ENCODE measurements around the gene AFF3. TPM values are rescaled to one million over a fixed set of nuclear protein-coding genes. Genes with fewer than 3 reads are reported as not detected.

The AFF3 gene
- total and polyA plus RNA-seq, 12 donors = 1.1 to 7.5 (median 3.9) TPM

DNA sequence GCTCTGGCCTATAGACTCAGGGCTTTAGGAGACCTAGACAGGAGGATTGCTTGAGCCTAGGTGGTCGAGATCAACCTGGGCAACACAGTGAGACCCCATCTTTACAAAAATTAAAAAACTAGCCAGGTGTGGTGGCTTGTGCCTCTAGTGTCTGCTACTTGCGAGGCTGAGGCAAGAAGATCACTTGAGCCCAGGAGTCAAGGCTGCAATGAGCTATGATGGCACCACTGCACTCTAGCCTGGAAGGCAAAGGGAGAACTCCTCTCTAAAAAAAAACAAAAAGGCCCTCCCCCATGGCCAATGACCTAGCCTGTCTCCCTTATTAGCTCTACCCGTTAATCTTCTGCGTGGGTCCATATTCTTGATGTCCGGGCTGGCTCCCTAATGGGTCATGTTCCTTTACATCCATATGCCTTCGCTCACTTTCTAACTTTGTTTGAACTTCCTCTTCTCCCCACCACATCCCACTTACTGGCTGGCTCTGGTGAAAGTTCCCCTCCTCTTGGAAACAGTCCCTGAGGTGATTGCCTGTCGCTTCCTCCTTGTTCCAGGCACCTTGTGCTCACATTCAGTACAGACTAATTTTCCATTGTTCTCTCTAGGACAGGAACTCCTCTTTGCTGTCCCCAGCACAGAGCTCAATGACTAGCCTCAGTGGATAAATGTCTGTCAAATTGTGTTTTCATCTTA lies 103.0 kb downstream of the AFF3 start:
- TF ChIP-seq CTCF (IDR thresholded peaks at IDR 0.05) (no peak), POLR2A (IDR thresholded peaks at IDR 0.05) (no peak)
- Histone ChIP-seq H3K4me1 (replicated peaks in 1 of 2) (no peaks in the 10 kb centered on the region), H3K4me3 (no peak overlapping the region), H3K27me3 (no peaks in the 10 kb centered on the region), H3K36me3 (replicated peaks in 1 of 2) (no peaks in the 10 kb centered on the region), H3K9me3 (replicated peaks in 1 of 3) (no peaks in the 10 kb centered on the region), H3K27ac (no peak overlapping the region)
- WGBS, 4 donors = 82 to 90% (median 84%) methylated on average over 7 of the region's 7 CpGs
- DNase-seq = peak in 1 of 7 donors; percentile 2
- intact Hi-C loops (cut with DNase I) = no loop called here

DNA sequence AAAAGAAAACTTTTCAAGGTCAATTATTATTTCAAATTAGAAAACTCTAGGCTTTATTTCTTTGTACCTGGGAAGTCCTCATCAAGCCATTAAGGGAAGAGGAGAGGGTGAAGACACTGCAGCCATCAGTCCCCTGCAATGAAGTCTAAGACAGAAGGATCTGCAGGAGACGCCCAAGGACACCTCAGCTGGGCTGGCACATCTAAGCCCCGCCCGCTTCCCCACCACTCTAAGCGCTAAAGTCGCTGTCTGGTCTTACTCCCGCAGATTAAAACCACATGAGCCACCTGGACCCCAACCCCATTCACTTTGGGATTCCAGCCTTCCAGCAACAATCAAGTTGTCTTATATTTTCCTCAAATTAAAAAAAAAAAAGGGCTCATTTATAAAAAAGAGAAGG lies 104.4 kb downstream of the AFF3 start:
- 68 to 85% (median 82%) methylated on average over 6 of the region's 6 CpGs for WGBS, 4 donors
- Histone ChIP-seq H3K4me3 (no peak overlapping the region), H3K4me1 (replicated peaks in 1 of 2) (no peaks in the 10 kb centered on the region), H3K27me3 (no peaks in the 10 kb centered on the region), H3K36me3 (replicated peaks in 1 of 2) (no peaks in the 10 kb centered on the region), H3K9me3 (replicated peaks in 1 of 3) (no peaks in the 10 kb centered on the region), H3K27ac (no peak overlapping the region)
- TF ChIP-seq CTCF (IDR thresholded peaks at IDR 0.05) = no peak
- no peak for TF ChIP-seq POLR2A (IDR thresholded peaks at IDR 0.05)
- intact Hi-C loops (cut with DNase I) = no loop called here
- no peak for DNase-seq

DNA sequence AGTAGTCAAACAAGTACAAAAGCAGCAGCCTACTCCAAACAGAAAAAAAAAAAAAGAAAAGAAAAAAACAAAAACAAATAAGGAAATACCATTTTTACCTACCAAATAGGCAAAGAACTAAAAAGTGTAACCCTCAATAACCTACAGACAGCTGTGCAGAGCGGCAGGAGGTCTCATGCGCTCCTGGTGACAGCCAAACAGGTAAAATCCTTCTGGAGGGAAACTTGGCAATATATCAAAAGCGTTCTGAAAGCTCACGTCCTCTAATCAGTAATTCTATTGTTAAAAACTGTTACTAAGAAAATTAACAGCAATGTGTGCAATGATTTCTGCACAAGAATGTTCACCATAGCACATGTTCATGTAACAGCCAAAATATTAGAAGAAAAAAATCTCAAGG lies 105.6 kb downstream of the AFF3 start:
- H3K27me3 ChIP-seq = no peaks in the 10 kb centered on the region
- intact Hi-C loops (cut with DNase I) = no loop called here
- H3K27ac ChIP-seq = no peak overlapping the region
- H3K36me3 ChIP-seq (replicated peaks in 1 of 2) = no peaks in the 10 kb centered on the region
- TF ChIP-seq POLR2A (IDR thresholded peaks at IDR 0.05) (no peak), CTCF (IDR thresholded peaks at IDR 0.05) (no peak)
- no peak for DNase-seq
- H3K4me3 ChIP-seq = no peak overlapping the region
- H3K9me3 ChIP-seq (replicated peaks in 1 of 3) = no peaks in the 10 kb centered on the region
- no peaks in the 10 kb centered on the region for H3K4me1 ChIP-seq (replicated peaks in 1 of 2)
- WGBS, 4 donors = 67 to 71% (median 70%) methylated on average over 4 of the region's 4 CpGs

- H3K27me3 ChIP-seq = no peaks in the 10 kb centered on the region
- TF ChIP-seq CTCF (IDR thresholded peaks at IDR 0.05) = no peak
- TF ChIP-seq POLR2A (IDR thresholded peaks at IDR 0.05) = no peak
- intact Hi-C loops (cut with DNase I) = no loop called here
- 95 to 97% (median 96%) methylated on average over 2 of the region's 2 CpGs for WGBS, 4 donors
- no peak overlapping the region for H3K4me3 ChIP-seq
- H3K4me1 ChIP-seq (replicated peaks in 1 of 2) = no peaks in the 10 kb centered on the region
- DNase-seq = no peak
- H3K27ac ChIP-seq = no peak overlapping the region
- H3K9me3 ChIP-seq (replicated peaks in 1 of 3) = no peaks in the 10 kb centered on the region
- H3K36me3 ChIP-seq (replicated peaks in 1 of 2) = no peaks in the 10 kb centered on the region
Observed at GRCh38 chr2:100036026-100036425, 106.4 kb downstream of the AFF3 start.
